Endometrial microvascular endothelial cells (primary cell): ENCODE data around the gene TMEM42. TPM values are rescaled to one million over a fixed set of nuclear protein-coding genes. Genes with fewer than 3 reads are reported as not detected.
"Not testable (repeated sequence)": the region's sequence is repeated elsewhere in the genome, so short reads cannot be mapped to it uniquely, and the experiment has no call there.

ENCODE experiments used
- in situ Hi-C: cut with HindIII; loops from 2 replicates; pipeline ENCODE4 v1.10.0; 2017; ENCODE audit warnings: low sequenced_read_pairs, low pct_unique_long_range_greater_than_20kb; ENCODE audit errors: inconsistent ontology term
- total RNA-seq: library from RNA; depleted of rRNA; stranded (reverse); fragments of >200 nt; gene quantifications from one replicate; pipeline ENCODE4 v1.2.3, GENCODE V29; 2015; ENCODE audit errors: inconsistent ontology term

Gene TMEM42
- total RNA-seq: 12.2 TPM

- in situ Hi-C loops: no loop called here
These were observed at the start of gene TMEM42 for GRCh38 chr3:44861412-44862225. Gene TMEM42 (plus strand): TSS chr3:44861912. CDS start chr3:44861925, 13 bp downstream.

- in situ Hi-C loops: no loop called here
These were observed 47.0 kb upstream of the TMEM42 start for GRCh38 chr3:44814751-44815150.

GRCh38 chr3:44816334-44816733 is 45.4 kb upstream of the TMEM42 start:
- in situ Hi-C loops: not testable (repeated sequence)

- in situ Hi-C loops: not testable (repeated sequence)
These were observed 40.5 kb upstream of the TMEM42 start for GRCh38 chr3:44821206-44821605.

GRCh38 chr3:44825264-44825925 is 36.3 kb upstream of the TMEM42 start:
- in situ Hi-C loops: no loop called here

GRCh38 chr3:44827196-44827595 is 34.5 kb upstream of the TMEM42 start:
- in situ Hi-C loops: no loop called here

GRCh38 chr3:44831232-44831631 is 30.5 kb upstream of the TMEM42 start:
- in situ Hi-C loops: no loop called here

GRCh38 chr3:44832032-44832431 is 29.7 kb upstream of the TMEM42 start:
- in situ Hi-C loops: no loop called here

GRCh38 chr3:44832965-44833364 is 28.7 kb upstream of the TMEM42 start:
- in situ Hi-C loops: no loop called here

GRCh38 chr3:44833394-44833793 is 28.3 kb upstream of the TMEM42 start:
- in situ Hi-C loops: no loop called here

GRCh38 chr3:44835684-44836083 is 26.0 kb upstream of the TMEM42 start:
- in situ Hi-C loops: no loop called here

- in situ Hi-C loops: no loop called here
These were observed 19.3 kb upstream of the TMEM42 start for GRCh38 chr3:44842376-44842775.

- in situ Hi-C loops: no loop called here
These were observed 15.9 kb upstream of the TMEM42 start for GRCh38 chr3:44845528-44846520.

GRCh38 chr3:44848634-44849033 is 13.1 kb upstream of the TMEM42 start:
- in situ Hi-C loops: no loop called here

GRCh38 chr3:44856663-44857062 is 5.0 kb upstream of the TMEM42 start:
- in situ Hi-C loops: not testable (repeated sequence)

GRCh38 chr3:44860117-44860516 is 1.6 kb upstream of the TMEM42 start:
- in situ Hi-C loops: no loop called here

- in situ Hi-C loops: no loop called here
These were observed 520 bp downstream of the TMEM42 start for GRCh38 chr3:44862226-44862637.

- in situ Hi-C loops: no loop called here
These were observed 3.7 kb downstream of the TMEM42 start for GRCh38 chr3:44865272-44866035.
